ENCODE measurements around the gene ARHGAP42.

ARHGAP42 gene

GRCh38 chr11:100810146-100810545 lies 123.1 kb downstream of the ARHGAP42 start:
- peaks cover 0 to 3% of the 10 kb centered on the region in 2 donors for H3K9me3 ChIP-seq (ENCODE audit: control insufficient read depth in 1 of 2, low read length in 2 of 2)
- H3K27ac ChIP-seq (ENCODE audit: low read depth, low read length), result no peak overlapping the region
- no peaks in the 10 kb centered on the region for H3K27me3 ChIP-seq (ENCODE audit: control insufficient read depth in 1 of 2, insufficient read depth in 2 of 2, low read length in 2 of 2)
- H3K9ac ChIP-seq (ENCODE audit: low read depth in 1 of 2, low read length in 2 of 2), result no peak overlapping the region
- H3K36me3 ChIP-seq (ENCODE audit: control insufficient read depth in 1 of 2, insufficient read depth in 2 of 2, low read length in 2 of 2), result no peaks in the 10 kb centered on the region
- H3K4me3 ChIP-seq (ENCODE audit: low read depth in 1 of 2, low read length in 2 of 2), result no peak overlapping the region
- H3K4me1 ChIP-seq (ENCODE audit: control insufficient read depth in 1 of 2, insufficient read depth in 2 of 2, low read length in 2 of 2), result peaks cover 0 to 6% of the 10 kb centered on the region in 2 donors

GRCh38 chr11:100810666-100811065 lies 123.6 kb downstream of the ARHGAP42 start:
- H3K9ac ChIP-seq (ENCODE audit: low read depth in 1 of 2, low read length in 2 of 2), result no peak overlapping the region
- no peaks in the 10 kb centered on the region for H3K27me3 ChIP-seq (ENCODE audit: control insufficient read depth in 1 of 2, insufficient read depth in 2 of 2, low read length in 2 of 2)
- H3K4me3 ChIP-seq (ENCODE audit: low read depth in 1 of 2, low read length in 2 of 2), result no peak overlapping the region
- no peak overlapping the region for H3K27ac ChIP-seq (ENCODE audit: low read depth, low read length)
- peaks cover 0 to 3% of the 10 kb centered on the region in 2 donors for H3K9me3 ChIP-seq (ENCODE audit: control insufficient read depth in 1 of 2, low read length in 2 of 2)
- no peaks in the 10 kb centered on the region for H3K36me3 ChIP-seq (ENCODE audit: control insufficient read depth in 1 of 2, insufficient read depth in 2 of 2, low read length in 2 of 2)
- H3K4me1 ChIP-seq (ENCODE audit: control insufficient read depth in 1 of 2, insufficient read depth in 2 of 2, low read length in 2 of 2), result peaks cover 0 to 6% of the 10 kb centered on the region in 2 donors

DNA sequence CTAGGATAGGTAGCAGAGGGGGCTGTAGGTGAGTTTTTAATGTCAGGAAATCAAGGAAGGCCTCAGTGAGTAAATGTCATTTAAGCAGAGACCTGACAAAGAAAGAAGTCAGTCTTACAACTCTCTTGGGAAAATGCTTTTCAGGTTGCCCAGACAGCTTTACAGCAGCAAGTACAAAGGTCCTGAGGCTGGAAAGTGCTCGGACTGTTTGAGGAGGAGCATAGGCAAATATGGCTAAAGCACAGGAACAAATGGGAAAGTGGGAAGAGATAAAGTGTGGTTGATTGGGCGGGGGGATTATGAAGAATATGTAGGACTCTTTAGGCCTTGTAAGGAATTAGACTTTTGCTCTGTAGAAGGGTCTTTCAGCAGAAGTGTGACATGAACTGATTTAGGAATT lies 125.4 kb downstream of the ARHGAP42 start:
- Histone ChIP-seq H3K4me3 (ENCODE audit: low read depth in 1 of 2, low read length in 2 of 2) (no peak overlapping the region), H3K27me3 (ENCODE audit: control insufficient read depth in 1 of 2, insufficient read depth in 2 of 2, low read length in 2 of 2) (no peaks in the 10 kb centered on the region), H3K4me1 (ENCODE audit: control insufficient read depth in 1 of 2, insufficient read depth in 2 of 2, low read length in 2 of 2) (peaks cover 0 to 6% of the 10 kb centered on the region in 2 donors), H3K9ac (ENCODE audit: low read depth in 1 of 2, low read length in 2 of 2) (no peak overlapping the region), H3K9me3 (ENCODE audit: control insufficient read depth in 1 of 2, low read length in 2 of 2) (peaks cover 0 to 3% of the 10 kb centered on the region in 2 donors), H3K36me3 (ENCODE audit: control insufficient read depth in 1 of 2, insufficient read depth in 2 of 2, low read length in 2 of 2) (no peaks in the 10 kb centered on the region), H3K27ac (ENCODE audit: low read depth, low read length) (no peak overlapping the region)

GRCh38 chr11:100815787-100816330 lies 128.8 kb downstream of the ARHGAP42 start:
- Histone ChIP-seq H3K4me3 (ENCODE audit: low read depth in 1 of 2, low read length in 2 of 2) (no peak overlapping the region), H3K9ac (ENCODE audit: low read depth in 1 of 2, low read length in 2 of 2) (no peak overlapping the region), H3K36me3 (ENCODE audit: control insufficient read depth in 1 of 2, insufficient read depth in 2 of 2, low read length in 2 of 2) (no peaks in the 10 kb centered on the region), H3K9me3 (ENCODE audit: control insufficient read depth in 1 of 2, low read length in 2 of 2) (peaks cover 0 to 3% of the 10 kb centered on the region in 2 donors), H3K4me1 (ENCODE audit: control insufficient read depth in 1 of 2, insufficient read depth in 2 of 2, low read length in 2 of 2) (peaks cover 0 to 4% of the 10 kb centered on the region in 2 donors), H3K27me3 (ENCODE audit: control insufficient read depth in 1 of 2, insufficient read depth in 2 of 2, low read length in 2 of 2) (no peaks in the 10 kb centered on the region), H3K27ac (ENCODE audit: low read depth, low read length) (no peak overlapping the region)

- no peaks in the 10 kb centered on the region for H3K27me3 ChIP-seq (ENCODE audit: control insufficient read depth in 1 of 2, insufficient read depth in 2 of 2, low read length in 2 of 2)
- no peak overlapping the region for H3K4me3 ChIP-seq (ENCODE audit: low read depth in 1 of 2, low read length in 2 of 2)
- no peak overlapping the region for H3K27ac ChIP-seq (ENCODE audit: low read depth, low read length)
- H3K9ac ChIP-seq (ENCODE audit: low read depth in 1 of 2, low read length in 2 of 2), result no peak overlapping the region
- H3K4me1 ChIP-seq (ENCODE audit: control insufficient read depth in 1 of 2, insufficient read depth in 2 of 2, low read length in 2 of 2), result peaks cover 0 to 4% of the 10 kb centered on the region in 2 donors
- H3K36me3 ChIP-seq (ENCODE audit: control insufficient read depth in 1 of 2, insufficient read depth in 2 of 2, low read length in 2 of 2), result no peaks in the 10 kb centered on the region
- H3K9me3 ChIP-seq (ENCODE audit: control insufficient read depth in 1 of 2, low read length in 2 of 2), result peaks cover 0 to 3% of the 10 kb centered on the region in 2 donors
These were observed 129.7 kb downstream of the ARHGAP42 start for GRCh38 chr11:100816823-100817222.

DNA sequence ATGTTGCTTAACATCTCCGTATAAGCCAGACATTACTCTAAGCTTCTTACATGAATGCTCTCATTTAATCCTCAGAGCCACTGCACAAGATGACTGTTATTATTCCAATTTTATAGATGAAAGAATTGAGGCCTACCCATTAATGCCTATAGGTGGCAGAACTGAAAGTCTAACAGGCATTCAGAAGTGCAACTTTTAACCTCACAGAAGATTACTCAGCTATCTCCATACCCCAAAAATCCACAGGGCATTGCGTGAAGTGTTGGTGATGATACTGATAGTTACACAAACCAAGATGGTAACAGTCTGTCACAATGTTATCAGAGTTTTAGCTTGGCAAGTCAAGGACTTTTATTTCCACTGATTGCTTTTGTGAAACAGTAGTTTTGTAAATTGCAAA lies 130.5 kb downstream of the ARHGAP42 start:
- no peaks in the 10 kb centered on the region for H3K27me3 ChIP-seq (ENCODE audit: control insufficient read depth in 1 of 2, insufficient read depth in 2 of 2, low read length in 2 of 2)
- no peak overlapping the region for H3K4me3 ChIP-seq (ENCODE audit: low read depth in 1 of 2, low read length in 2 of 2)
- H3K27ac ChIP-seq (ENCODE audit: low read depth, low read length), result no peak overlapping the region

DNA sequence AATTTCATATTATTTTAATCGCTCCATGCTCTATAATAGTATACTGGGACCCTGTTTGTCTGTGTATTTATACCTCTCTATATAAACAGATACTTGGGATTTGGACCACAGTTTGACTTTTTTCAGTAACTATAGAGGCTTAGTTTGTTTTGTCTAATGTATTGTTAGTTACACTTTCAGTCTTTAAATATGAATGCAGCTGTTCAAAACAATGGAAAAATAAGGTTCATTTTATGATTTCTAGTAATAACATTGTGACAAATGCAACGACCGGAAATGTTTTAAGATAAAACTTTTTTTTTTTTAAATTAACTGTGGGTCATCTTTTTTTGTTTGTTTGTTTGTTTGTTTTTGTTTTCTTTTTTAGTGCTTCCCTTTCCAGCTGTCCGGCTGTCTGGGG lies 133.5 kb downstream of the ARHGAP42 start:
- no peaks in the 10 kb centered on the region for H3K9me3 ChIP-seq (ENCODE audit: control insufficient read depth in 1 of 2, low read length in 2 of 2)
- no peaks in the 10 kb centered on the region for H3K36me3 ChIP-seq (ENCODE audit: control insufficient read depth in 1 of 2, insufficient read depth in 2 of 2, low read length in 2 of 2)
- no peaks in the 10 kb centered on the region for H3K27me3 ChIP-seq (ENCODE audit: control insufficient read depth in 1 of 2, insufficient read depth in 2 of 2, low read length in 2 of 2)
- no peak overlapping the region for H3K4me3 ChIP-seq (ENCODE audit: low read depth in 1 of 2, low read length in 2 of 2)
- no peaks in the 10 kb centered on the region for H3K4me1 ChIP-seq (ENCODE audit: control insufficient read depth in 1 of 2, insufficient read depth in 2 of 2, low read length in 2 of 2)
- H3K27ac ChIP-seq (ENCODE audit: low read depth, low read length), result no peak overlapping the region
- no peak overlapping the region for H3K9ac ChIP-seq (ENCODE audit: low read depth in 1 of 2, low read length in 2 of 2)

More for the DNA sequence above, 130.5 kb downstream of the ARHGAP42 start:
- Histone ChIP-seq H3K36me3 (ENCODE audit: control insufficient read depth in 1 of 2, insufficient read depth in 2 of 2, low read length in 2 of 2) (no peaks in the 10 kb centered on the region), H3K9ac (ENCODE audit: low read depth in 1 of 2, low read length in 2 of 2) (no peak overlapping the region), H3K9me3 (ENCODE audit: control insufficient read depth in 1 of 2, low read length in 2 of 2) (peaks cover 0 to 3% of the 10 kb centered on the region in 2 donors), H3K4me1 (ENCODE audit: control insufficient read depth in 1 of 2, insufficient read depth in 2 of 2, low read length in 2 of 2) (no peaks in the 10 kb centered on the region)

- H3K4me3 ChIP-seq (ENCODE audit: low read depth in 1 of 2, low read length in 2 of 2), result no peak overlapping the region
- no peaks in the 10 kb centered on the region for H3K27me3 ChIP-seq (ENCODE audit: control insufficient read depth in 1 of 2, insufficient read depth in 2 of 2, low read length in 2 of 2)
- no peaks in the 10 kb centered on the region for H3K9me3 ChIP-seq (ENCODE audit: control insufficient read depth in 1 of 2, low read length in 2 of 2)
- H3K9ac ChIP-seq (ENCODE audit: low read depth in 1 of 2, low read length in 2 of 2), result no peak overlapping the region
- no peaks in the 10 kb centered on the region for H3K4me1 ChIP-seq (ENCODE audit: control insufficient read depth in 1 of 2, insufficient read depth in 2 of 2, low read length in 2 of 2)
- H3K27ac ChIP-seq (ENCODE audit: low read depth, low read length), result no peak overlapping the region
- no peaks in the 10 kb centered on the region for H3K36me3 ChIP-seq (ENCODE audit: control insufficient read depth in 1 of 2, insufficient read depth in 2 of 2, low read length in 2 of 2)
These were observed 134.1 kb downstream of the ARHGAP42 start for GRCh38 chr11:100821198-100821597.

GRCh38 chr11:100823360-100823759 lies 136.3 kb downstream of the ARHGAP42 start:
- no peaks in the 10 kb centered on the region for H3K36me3 ChIP-seq (ENCODE audit: control insufficient read depth in 1 of 2, insufficient read depth in 2 of 2, low read length in 2 of 2)
- H3K27ac ChIP-seq (ENCODE audit: low read depth, low read length), result no peak overlapping the region
- no peak overlapping the region for H3K4me3 ChIP-seq (ENCODE audit: low read depth in 1 of 2, low read length in 2 of 2)
- H3K9me3 ChIP-seq (ENCODE audit: control insufficient read depth in 1 of 2, low read length in 2 of 2), result no peaks in the 10 kb centered on the region
- H3K9ac ChIP-seq (ENCODE audit: low read depth in 1 of 2, low read length in 2 of 2), result no peak overlapping the region
- no peaks in the 10 kb centered on the region for H3K4me1 ChIP-seq (ENCODE audit: control insufficient read depth in 1 of 2, insufficient read depth in 2 of 2, low read length in 2 of 2)
- no peaks in the 10 kb centered on the region for H3K27me3 ChIP-seq (ENCODE audit: control insufficient read depth in 1 of 2, insufficient read depth in 2 of 2, low read length in 2 of 2)

GRCh38 chr11:100824041-100824809 lies 137.1 kb downstream of the ARHGAP42 start:
- Histone ChIP-seq H3K9me3 (ENCODE audit: control insufficient read depth in 1 of 2, low read length in 2 of 2) (no peaks in the 10 kb centered on the region), H3K4me3 (ENCODE audit: low read depth in 1 of 2, low read length in 2 of 2) (no peak overlapping the region), H3K36me3 (ENCODE audit: control insufficient read depth in 1 of 2, insufficient read depth in 2 of 2, low read length in 2 of 2) (no peaks in the 10 kb centered on the region), H3K4me1 (ENCODE audit: control insufficient read depth in 1 of 2, insufficient read depth in 2 of 2, low read length in 2 of 2) (no peaks in the 10 kb centered on the region), H3K27me3 (ENCODE audit: control insufficient read depth in 1 of 2, insufficient read depth in 2 of 2, low read length in 2 of 2) (no peaks in the 10 kb centered on the region), H3K9ac (ENCODE audit: low read depth in 1 of 2, low read length in 2 of 2) (no peak overlapping the region), H3K27ac (ENCODE audit: low read depth, low read length) (no peak overlapping the region)

Data from duodenal mucosa (tissue), 2 donors.